Measurements from ENCODE around the gene HAAO. TPM values are rescaled to one million over a fixed set of nuclear protein-coding genes. Genes with fewer than 3 reads are reported as not detected.

HAAO gene
- total and polyA plus RNA-seq, 2 of the 13 experiments (the other 11 are each of a cell fraction or from before 2014, with no cell fraction given) = 36.1 to 42.7 TPM

DNA sequence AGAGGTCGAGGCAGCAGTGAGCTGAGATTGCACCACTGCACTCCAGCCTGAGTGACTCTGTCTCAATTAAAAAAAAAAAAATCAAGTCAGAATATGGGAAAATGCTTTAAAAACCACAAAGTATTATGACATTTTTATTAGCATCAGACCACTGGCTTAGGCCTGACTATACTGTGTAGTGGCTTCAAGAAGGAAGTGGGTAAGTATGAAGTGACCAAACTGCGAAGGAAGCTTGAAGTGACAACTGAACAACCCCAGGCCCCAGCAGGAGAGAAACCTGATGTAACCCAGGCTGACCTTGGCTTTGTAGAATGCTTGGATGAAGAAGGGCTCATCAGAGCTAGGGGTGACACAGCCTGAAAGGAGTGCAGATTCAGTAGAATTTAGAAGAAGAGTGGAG, 21.4 kb upstream of the HAAO start:
- Histone ChIP-seq H3K4me1 (ENCODE audit: insufficient read depth, low read length) (peaks cover 16% of the 10 kb centered on the region), H2AFZ (ENCODE audit: low read length) (no peak overlapping the region), H3K27me3 (ENCODE audit: control insufficient read depth in 1 of 2, insufficient read depth in 2 of 2, low read length in 2 of 2) (no peaks in the 10 kb centered on the region; a peak in 1 of 5 replicates), H3K79me2 (ENCODE audit: insufficient read depth, low read length) (no peaks in the 10 kb centered on the region), H3K27ac (ENCODE audit: extremely low read length, insufficient read depth, low read length) (no peak overlapping the region), H3K9me3 (ENCODE audit: low read length) (no peaks in the 10 kb centered on the region), H3K36me3 (replicated peaks in 1 of 2; ENCODE audit: control insufficient read depth in 1 of 2, insufficient read depth in 2 of 2, low read length in 2 of 2) (no peaks in the 10 kb centered on the region), H3K9ac (ENCODE audit: insufficient read depth, low read depth, low read length) (no peak overlapping the region), H3K4me2 (ENCODE audit: low read depth, low read length) (no peak overlapping the region), H4K20me1 (ENCODE audit: insufficient read depth, low read length) (no peaks in the 10 kb centered on the region), H3K4me3 (replicated peaks in 1 of 3; ENCODE audit: insufficient read depth in 1 of 3, low read depth in 2 of 3, low read length in 3 of 3) (no peak overlapping the region)
- FAIRE-seq (no peak), ATAC-seq (no peak), DNase-seq (ENCODE audit: low spot score) (no peak)
- no peak for TF ChIP-seq SOX13 (IDR thresholded peaks at IDR 0.05)
- no peak for TF ChIP-seq SOX13 (CRISPR knock-in tag; conservative IDR thresholded peaks at IDR 0.05 in 1 of 2, IDR thresholded peaks at IDR 0.05 in 1 of 2)
- peak; percentile 99 for TF ChIP-seq ZNF616 (CRISPR knock-in tag; IDR thresholded peaks at IDR 0.05; ENCODE audit: low read depth)
- no TSS peak for BruUV-seq (replicated peaks)
- in situ Hi-C loops (cut with HindIII; ENCODE audit: extremely low pct_ligation_motif_present, low pct_unique_long_range_greater_than_20kb) = no loop called here
- 75% methylated on average over 2 of the region's 2 CpGs for WGBS (ENCODE audit: low lambda C conversion rate)
- intact Hi-C loops (cut with micrococcal nuclease; ENCODE audit: unreplicated experiment) = no loop called here
- CTCF ChIA-PET (ENCODE audit: low intra/inter-chr PET ratio, low total read pairs) = interaction anchor here (1.3 to 1.7 kb wide), 2 partner anchors 14 to 19 kb away, joined by 4 to 7 read pairs; no protein-coding TSS in a partner anchor
- POLR2A ChIA-PET = interaction anchor here (1.0 to 6.1 kb wide), 3 partner anchors 19 to 782 kb away, joined by 3 to 287 read pairs (median 4); partner anchors contain the start of genes HAAO and THADA

DNA sequence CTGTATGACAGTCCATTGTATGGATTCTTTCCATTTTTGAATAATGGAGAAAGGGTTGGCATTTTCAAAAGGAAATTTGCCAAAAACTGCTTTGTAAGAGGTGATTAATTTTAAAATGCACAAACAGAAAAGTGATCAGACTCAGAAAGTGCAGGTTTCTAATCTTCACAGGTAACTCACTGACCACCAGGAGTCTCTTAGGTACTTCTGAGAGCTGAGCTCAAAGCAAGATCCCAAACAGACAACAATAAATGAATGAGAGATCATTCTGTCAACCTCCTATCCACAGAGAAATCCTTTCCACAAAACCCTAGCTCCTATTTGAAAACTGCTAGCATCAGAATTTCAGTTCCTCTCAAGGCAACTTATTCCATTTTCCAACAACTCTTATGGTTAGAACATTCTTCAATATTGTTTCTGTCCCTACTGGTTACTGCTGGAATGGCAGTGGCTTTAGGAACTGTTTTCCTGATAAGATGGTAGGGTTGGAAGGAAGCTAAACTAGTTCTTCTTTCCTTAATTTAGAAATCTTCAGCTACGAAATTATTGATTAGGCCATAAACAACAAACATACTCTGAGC, 20.6 kb upstream of the HAAO start:
- H3K9ac ChIP-seq (ENCODE audit: insufficient read depth, low read depth, low read length) = no peak overlapping the region
- H3K9me3 ChIP-seq (ENCODE audit: low read length) = no peaks in the 10 kb centered on the region
- H3K27ac ChIP-seq (ENCODE audit: extremely low read length, insufficient read depth, low read length) = no peak overlapping the region
- H3K27me3 ChIP-seq (ENCODE audit: control insufficient read depth in 1 of 2, insufficient read depth in 2 of 2, low read length in 2 of 2) = no peaks in the 10 kb centered on the region; a peak in 1 of 5 replicates
- in situ Hi-C loops (cut with HindIII; ENCODE audit: extremely low pct_ligation_motif_present, low pct_unique_long_range_greater_than_20kb) = no loop called here
- DNase-seq (ENCODE audit: low spot score) (peak; percentile 59), ATAC-seq (no peak), FAIRE-seq (peak; percentile 59)
- no TSS peak for BruUV-seq (replicated peaks)
- ChIA-PET POLR2A (interaction anchor here (1.0 to 6.1 kb wide), 3 partner anchors 18 to 783 kb away, joined by 3 to 287 read pairs (median 4); partner anchors contain the start of genes HAAO and THADA), CTCF (ENCODE audit: low intra/inter-chr PET ratio, low total read pairs) (interaction anchor here (1.3 to 1.7 kb wide), 2 partner anchors 15 to 18 kb away, joined by 4 to 7 read pairs; no protein-coding TSS in a partner anchor)
- H3K4me2 ChIP-seq (ENCODE audit: low read depth, low read length) = peak overlapping the region; percentile 32; the same call in 1 of the 2 replicates
- H3K36me3 ChIP-seq (replicated peaks in 1 of 2; ENCODE audit: control insufficient read depth in 1 of 2, insufficient read depth in 2 of 2, low read length in 2 of 2) = no peaks in the 10 kb centered on the region
- no peaks in the 10 kb centered on the region for H4K20me1 ChIP-seq (ENCODE audit: insufficient read depth, low read length)
- intact Hi-C loops (cut with micrococcal nuclease; ENCODE audit: unreplicated experiment) = no loop called here
- peaks cover 19% of the 10 kb centered on the region for H3K4me1 ChIP-seq (ENCODE audit: insufficient read depth, low read length)
- H3K79me2 ChIP-seq (ENCODE audit: insufficient read depth, low read length) = no peaks in the 10 kb centered on the region
- no peak overlapping the region for H3K4me3 ChIP-seq (replicated peaks in 1 of 3; ENCODE audit: insufficient read depth in 1 of 3, low read depth in 2 of 3, low read length in 3 of 3)
- peak overlapping the region; percentile 35 for H2AFZ ChIP-seq (ENCODE audit: low read length)
- 0% methylated on average over 1 of the region's 1 CpG for WGBS (ENCODE audit: low lambda C conversion rate)
- TF ChIP-seq XRCC5 (optimal IDR thresholded peaks at IDR 0.05; ENCODE audit: low read length) (peak; percentile 48), ASH2L (IDR thresholded peaks at IDR 0.05; ENCODE audit: insufficient read length, low read depth, low read length) (peak; percentile 46), TEAD3 (CRISPR knock-in tag; optimal IDR thresholded peaks at IDR 0.05; ENCODE audit: borderline replicate concordance) (peak; percentile 16), ZFP36L1 (CRISPR knock-in tag; IDR thresholded peaks at IDR 0.05) (0 out of 2 replicates have a peak, but pooled peaks have one; percentile 26), ZEB1 (IDR thresholded peaks at IDR 0.05; ENCODE audit: insufficient replicate concordance, low read depth) (peak; percentile 4), ZNF652 (CRISPR knock-in tag; IDR thresholded peaks at IDR 0.05; ENCODE audit: borderline replicate concordance, low read depth) (no peak), CREB1 (IDR thresholded peaks at IDR 0.05) (no peak), CREB1 (CRISPR knock-in tag; IDR thresholded peaks at IDR 0.05) (peak; percentile 38; the same call in 1 of the 2 replicates), ZNF44 (CRISPR knock-in tag; IDR thresholded peaks at IDR 0.05) (0 out of 2 replicates have a peak, but pooled peaks have one; percentile 43)
- TF ChIP-seq, protein P1, sequence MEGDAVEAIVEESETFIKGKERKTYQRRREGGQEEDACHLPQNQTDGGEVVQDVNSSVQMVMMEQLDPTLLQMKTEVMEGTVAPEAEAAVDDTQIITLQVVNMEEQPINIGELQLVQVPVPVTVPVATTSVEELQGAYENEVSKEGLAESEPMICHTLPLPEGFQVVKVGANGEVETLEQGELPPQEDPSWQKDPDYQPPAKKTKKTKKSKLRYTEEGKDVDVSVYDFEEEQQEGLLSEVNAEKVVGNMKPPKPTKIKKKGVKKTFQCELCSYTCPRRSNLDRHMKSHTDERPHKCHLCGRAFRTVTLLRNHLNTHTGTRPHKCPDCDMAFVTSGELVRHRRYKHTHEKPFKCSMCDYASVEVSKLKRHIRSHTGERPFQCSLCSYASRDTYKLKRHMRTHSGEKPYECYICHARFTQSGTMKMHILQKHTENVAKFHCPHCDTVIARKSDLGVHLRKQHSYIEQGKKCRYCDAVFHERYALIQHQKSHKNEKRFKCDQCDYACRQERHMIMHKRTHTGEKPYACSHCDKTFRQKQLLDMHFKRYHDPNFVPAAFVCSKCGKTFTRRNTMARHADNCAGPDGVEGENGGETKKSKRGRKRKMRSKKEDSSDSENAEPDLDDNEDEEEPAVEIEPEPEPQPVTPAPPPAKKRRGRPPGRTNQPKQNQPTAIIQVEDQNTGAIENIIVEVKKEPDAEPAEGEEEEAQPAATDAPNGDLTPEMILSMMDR (CRISPR knock-in tag; IDR thresholded peaks at IDR 0.05) = peak; percentile 46
- TF ChIP-seq, protein P2, sequence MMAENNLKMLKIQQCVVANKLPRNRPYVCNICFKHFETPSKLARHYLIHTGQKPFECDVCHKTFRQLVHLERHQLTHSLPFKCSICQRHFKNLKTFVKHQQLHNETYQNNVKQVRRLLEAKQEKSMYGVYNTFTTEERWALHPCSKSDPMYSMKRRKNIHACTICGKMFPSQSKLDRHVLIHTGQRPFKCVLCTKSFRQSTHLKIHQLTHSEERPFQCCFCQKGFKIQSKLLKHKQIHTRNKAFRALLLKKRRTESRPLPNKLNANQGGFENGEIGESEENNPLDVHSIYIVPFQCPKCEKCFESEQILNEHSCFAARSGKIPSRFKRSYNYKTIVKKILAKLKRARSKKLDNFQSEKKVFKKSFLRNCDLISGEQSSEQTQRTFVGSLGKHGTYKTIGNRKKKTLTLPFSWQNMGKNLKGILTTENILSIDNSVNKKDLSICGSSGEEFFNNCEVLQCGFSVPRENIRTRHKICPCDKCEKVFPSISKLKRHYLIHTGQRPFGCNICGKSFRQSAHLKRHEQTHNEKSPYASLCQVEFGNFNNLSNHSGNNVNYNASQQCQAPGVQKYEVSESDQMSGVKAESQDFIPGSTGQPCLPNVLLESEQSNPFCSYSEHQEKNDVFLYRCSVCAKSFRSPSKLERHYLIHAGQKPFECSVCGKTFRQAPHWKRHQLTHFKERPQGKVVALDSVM (CRISPR knock-in tag; IDR thresholded peaks at IDR 0.05) = no peak
